GM04504 (cell line): ENCODE results near the gene TAAR5.
"Not testable (repeated sequence)": the region's sequence is repeated elsewhere in the genome, so short reads cannot be mapped to it uniquely, and the experiment has no call there.

Source experiments
- DNase-seq: peaks from one replicate; pipeline ENCODE4 v3.0.0-alpha.2; 2012; ENCODE audit warnings: low read depth

The TAAR5 gene

GRCh38 chr6:132570221-132570777, 19.2 kb downstream of the TAAR5 start, which contains the start of gene TAAR6:
TSS of gene TAAR6 (plus strand) at chr6:132570322. CDS start at chr6:132570322, 0 bp downstream.
- DNase-seq: no peak

- DNase-seq: no peak
These were observed 20.4 kb downstream of the TAAR5 start for GRCh38 chr6:132569170-132569569.

- DNase-seq: no peak
These were observed 20.9 kb downstream of the TAAR5 start for GRCh38 chr6:132568611-132569010.

GRCh38 chr6:132567566-132567965, 22.0 kb downstream of the TAAR5 start:
- no peak for DNase-seq

- DNase-seq: no peak
These were observed 23.1 kb downstream of the TAAR5 start for GRCh38 chr6:132566404-132566803.

- DNase-seq: not testable (repeated sequence)
These were observed 29.5 kb downstream of the TAAR5 start for GRCh38 chr6:132560087-132560486.

GRCh38 chr6:132552372-132552771, 37.2 kb downstream of the TAAR5 start, which contains the start of gene TAAR8:
TSS of gene TAAR8 (plus strand) at chr6:132552672. CDS start at chr6:132552693, 21 bp downstream.
- DNase-seq: no peak

GRCh38 chr6:132551214-132551613, 38.3 kb downstream of the TAAR5 start:
- DNase-seq: no peak

GRCh38 chr6:132548746-132549463, 40.6 kb downstream of the TAAR5 start:
- no peak for DNase-seq

GRCh38 chr6:132544826-132545225, 44.7 kb downstream of the TAAR5 start:
- no peak for DNase-seq
